ENCODE results near the gene MRNIP.

MRNIP gene

DNA sequence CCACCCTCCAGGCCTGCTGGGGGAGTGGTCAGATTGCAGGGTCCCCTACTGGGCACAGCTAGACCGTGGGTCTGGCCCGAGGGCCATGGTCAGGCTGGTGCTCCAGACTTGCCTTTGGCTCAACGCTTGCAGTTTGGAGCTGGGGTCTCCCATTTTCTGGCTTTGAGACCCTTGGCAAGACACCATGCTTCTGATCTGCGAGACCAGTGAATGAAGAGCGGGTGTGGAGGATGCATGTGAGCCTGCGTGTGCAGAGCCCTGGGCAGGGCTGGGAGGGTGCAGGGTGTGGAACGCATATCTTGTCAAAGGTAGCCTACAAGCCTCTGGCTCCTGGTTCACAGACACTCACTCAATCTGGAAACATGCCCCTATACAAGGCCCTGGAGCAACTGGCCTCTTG, 6.1 kb upstream of the MRNIP start:
- Histone ChIP-seq H3K27me3 (no peaks in the 10 kb centered on the region), H3K36me3 (peaks cover 32 to 77% (median 68%) of the 10 kb centered on the region in 3 donors), H3K27ac (no peak overlapping the region), H3K9me3 (no peaks in the 10 kb centered on the region), H3K4me3 (no peak overlapping the region), H3K4me1 (peaks cover 0 to 7% (median 4%) of the 10 kb centered on the region in 4 donors)
- intact Hi-C loops (cut with DNase I; ENCODE audit: low total_unique reads) = no loop called here
- no peak for DNase-seq
- TF ChIP-seq, protein P1, sequence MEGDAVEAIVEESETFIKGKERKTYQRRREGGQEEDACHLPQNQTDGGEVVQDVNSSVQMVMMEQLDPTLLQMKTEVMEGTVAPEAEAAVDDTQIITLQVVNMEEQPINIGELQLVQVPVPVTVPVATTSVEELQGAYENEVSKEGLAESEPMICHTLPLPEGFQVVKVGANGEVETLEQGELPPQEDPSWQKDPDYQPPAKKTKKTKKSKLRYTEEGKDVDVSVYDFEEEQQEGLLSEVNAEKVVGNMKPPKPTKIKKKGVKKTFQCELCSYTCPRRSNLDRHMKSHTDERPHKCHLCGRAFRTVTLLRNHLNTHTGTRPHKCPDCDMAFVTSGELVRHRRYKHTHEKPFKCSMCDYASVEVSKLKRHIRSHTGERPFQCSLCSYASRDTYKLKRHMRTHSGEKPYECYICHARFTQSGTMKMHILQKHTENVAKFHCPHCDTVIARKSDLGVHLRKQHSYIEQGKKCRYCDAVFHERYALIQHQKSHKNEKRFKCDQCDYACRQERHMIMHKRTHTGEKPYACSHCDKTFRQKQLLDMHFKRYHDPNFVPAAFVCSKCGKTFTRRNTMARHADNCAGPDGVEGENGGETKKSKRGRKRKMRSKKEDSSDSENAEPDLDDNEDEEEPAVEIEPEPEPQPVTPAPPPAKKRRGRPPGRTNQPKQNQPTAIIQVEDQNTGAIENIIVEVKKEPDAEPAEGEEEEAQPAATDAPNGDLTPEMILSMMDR (IDR thresholded peaks at IDR 0.05) = no peak

DNA sequence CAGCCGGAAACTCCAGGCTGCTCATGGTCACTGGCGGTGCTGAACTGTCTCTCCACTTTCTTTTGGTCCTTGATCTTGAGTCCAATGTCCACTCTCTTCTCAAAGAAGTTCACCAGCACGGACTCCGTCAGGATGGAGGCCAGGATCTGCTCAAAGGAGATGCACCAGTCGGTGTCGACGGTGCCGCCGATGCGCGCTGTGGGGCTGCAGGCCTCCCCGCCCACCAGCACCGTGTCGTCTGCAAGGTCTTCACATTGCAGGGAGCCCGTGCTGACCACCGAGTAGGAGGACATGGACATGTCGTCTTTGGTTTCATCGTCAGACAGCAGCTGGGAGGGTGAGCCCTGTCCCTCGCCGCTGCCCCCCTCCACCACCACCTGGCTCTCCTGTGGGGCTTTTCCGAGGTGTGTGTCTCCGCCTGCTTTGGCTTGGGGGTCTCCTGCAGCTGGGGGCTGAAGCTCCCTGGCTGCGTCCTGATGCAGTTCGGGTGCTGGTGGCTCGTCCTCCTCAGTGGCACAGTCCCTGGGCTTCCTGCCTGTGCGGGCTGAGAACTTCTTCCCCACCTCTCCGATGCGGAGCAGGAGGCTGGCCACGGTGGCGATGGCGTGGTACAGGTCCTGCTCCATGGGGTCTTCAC, 5.0 kb upstream of the MRNIP start:
- intact Hi-C loops (cut with DNase I; ENCODE audit: low total_unique reads) = no loop called here
- no peak for DNase-seq
- Histone ChIP-seq H3K4me1 (peaks cover 0 to 11% (median 7%) of the 10 kb centered on the region in 4 donors), H3K9me3 (no peaks in the 10 kb centered on the region), H3K4me3 (no peak overlapping the region), H3K27ac (no peak overlapping the region), H3K36me3 (peaks cover 32 to 66% (median 60%) of the 10 kb centered on the region in 3 donors), H3K27me3 (no peaks in the 10 kb centered on the region)
- TF ChIP-seq, protein P1 (IDR thresholded peaks at IDR 0.05) = no peak

DNA sequence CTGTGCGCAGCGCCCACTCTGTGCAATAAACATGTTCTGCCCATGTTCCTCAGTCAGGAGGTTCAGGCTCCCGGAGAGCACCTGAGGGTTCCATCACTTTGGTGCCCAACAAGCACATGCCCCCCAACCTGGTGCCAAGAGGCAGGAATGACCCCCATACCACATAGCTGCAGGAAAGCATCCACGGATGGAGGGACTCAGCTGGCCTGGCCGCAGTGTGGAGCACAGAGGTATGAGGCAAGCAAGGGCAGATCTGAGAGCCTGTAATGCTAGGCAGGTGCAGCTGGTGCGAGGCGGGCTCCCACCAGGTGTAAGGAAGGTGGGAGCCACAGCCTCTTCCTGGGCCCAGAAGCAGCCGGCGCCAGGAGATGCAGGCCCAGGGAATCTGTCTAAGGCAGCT, 4.3 kb upstream of the MRNIP start:
- DNase-seq = no peak
- TF ChIP-seq, protein P1 (IDR thresholded peaks at IDR 0.05) = no peak
- intact Hi-C loops (cut with DNase I; ENCODE audit: low total_unique reads) = no loop called here
- peaks cover 0 to 13% (median 7%) of the 10 kb centered on the region in 4 donors for H3K4me1 ChIP-seq
- H3K36me3 ChIP-seq = peaks cover 32 to 60% (median 59%) of the 10 kb centered on the region in 3 donors
- H3K4me3 ChIP-seq = no peak overlapping the region
- H3K27me3 ChIP-seq = no peaks in the 10 kb centered on the region
- H3K27ac ChIP-seq = no peak overlapping the region
- no peaks in the 10 kb centered on the region for H3K9me3 ChIP-seq

DNA sequence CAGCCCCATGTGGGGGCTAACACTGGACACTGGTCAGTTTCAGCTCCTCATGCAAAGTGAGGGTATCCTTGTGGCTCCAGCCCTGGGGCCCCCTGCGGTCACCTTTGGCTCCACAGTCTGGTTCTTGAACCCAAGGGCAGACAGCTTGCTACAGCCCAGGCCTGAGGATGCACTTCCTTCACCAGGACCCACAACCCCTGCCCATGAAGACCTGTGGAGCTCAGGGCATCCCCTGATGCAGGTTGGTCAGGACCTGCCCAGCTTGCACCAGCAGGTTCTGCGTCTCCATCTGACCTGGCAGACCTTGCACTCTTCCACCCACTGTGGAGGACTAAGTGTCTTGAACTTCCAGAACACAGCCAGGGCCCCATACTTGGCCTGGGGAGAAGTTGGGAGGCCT, 3.7 kb upstream of the MRNIP start:
- peaks cover 32 to 56% (median 53%) of the 10 kb centered on the region in 3 donors for H3K36me3 ChIP-seq
- H3K4me3 ChIP-seq = no peak overlapping the region
- no peak overlapping the region for H3K27ac ChIP-seq
- no peaks in the 10 kb centered on the region for H3K9me3 ChIP-seq
- intact Hi-C loops (cut with DNase I; ENCODE audit: low total_unique reads) = no loop called here
- H3K4me1 ChIP-seq = peaks cover 0 to 18% (median 10%) of the 10 kb centered on the region in 4 donors
- H3K27me3 ChIP-seq = no peaks in the 10 kb centered on the region
- TF ChIP-seq, protein P1 (IDR thresholded peaks at IDR 0.05) = no peak
- no peak for DNase-seq

DNA sequence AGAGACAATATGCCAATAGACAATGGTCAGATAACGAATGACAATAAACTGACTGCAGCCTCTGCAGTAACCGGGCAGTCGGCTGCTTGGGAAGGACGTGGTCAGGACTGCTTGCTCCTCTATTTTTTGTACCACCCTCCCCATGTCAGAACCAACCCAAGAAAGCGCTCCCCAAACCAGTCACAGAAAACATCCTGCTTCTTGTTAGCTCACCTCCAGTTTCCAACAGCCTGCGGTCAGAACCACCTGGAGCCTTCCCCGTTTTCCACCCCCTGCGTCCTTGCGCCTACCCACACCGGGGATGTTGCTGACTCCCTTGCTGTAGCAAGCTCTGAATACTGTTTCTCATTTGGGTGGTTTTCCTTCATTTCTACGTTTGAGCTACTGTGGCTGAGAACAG, 1.7 kb upstream of the MRNIP start:
- peaks cover 0 to 24% (median 10%) of the 10 kb centered on the region in 4 donors for H3K4me1 ChIP-seq
- no peak overlapping the region for H3K27ac ChIP-seq
- no peak for DNase-seq
- intact Hi-C loops (cut with DNase I; ENCODE audit: low total_unique reads) = no loop called here
- H3K9me3 ChIP-seq = no peaks in the 10 kb centered on the region
- no peaks in the 10 kb centered on the region for H3K27me3 ChIP-seq
- peaks cover 32 to 37% (median 37%) of the 10 kb centered on the region in 3 donors for H3K36me3 ChIP-seq
- TF ChIP-seq, protein P1 (IDR thresholded peaks at IDR 0.05) = no peak
- H3K4me3 ChIP-seq = no peak overlapping the region
